ENCODE results near the gene RPS6KA1.
"Not testable (repeated sequence)": the region's sequence is repeated elsewhere in the genome, so short reads cannot be mapped to it uniquely, and the experiment has no call there.

The RPS6KA1 gene
- long read RNA-seq, donor 1, transcript RPS6KA1-204 (22 exons, 3,186 nt) = major isoform, 5 of 12 reads
- long read RNA-seq, donor 1, partial matches to known transcripts = 7 of 12 reads
- long read RNA-seq, donor 1, other reads (novel, unspliced or antisense) = 0 of 12 reads
- long read RNA-seq, donor 2, partial matches to known transcripts = 0 of 1 reads
- long read RNA-seq, donor 2, other reads (novel, unspliced or antisense) = 0 of 1 reads
- long read RNA-seq, donor 3, partial matches to known transcripts = 0 of 4 reads
- long read RNA-seq, donor 3, other reads (novel, unspliced or antisense) = 0 of 4 reads
- long read RNA-seq, donor 4, partial matches to known transcripts = 0 of 5 reads
- long read RNA-seq, donor 4, other reads (novel, unspliced or antisense) = 0 of 5 reads
- long read RNA-seq, donor 5, partial matches to known transcripts = 0 of 4 reads
- long read RNA-seq, donor 5, other reads (novel, unspliced or antisense) = 0 of 4 reads
- long read RNA-seq, donor 6 = 0 reads
- long read RNA-seq, donor 7, transcript RPS6KA1-204 (22 exons, 3,186 nt) = major isoform, 6 of 6 reads
- long read RNA-seq, donor 7, partial matches to known transcripts = 0 of 6 reads
- long read RNA-seq, donor 7, other reads (novel, unspliced or antisense) = 0 of 6 reads
- long read RNA-seq, donor 8, transcript RPS6KA1-204 (22 exons, 3,186 nt) = major isoform, 6 of 7 reads
- long read RNA-seq, donor 8, partial matches to known transcripts = 0 of 7 reads
- long read RNA-seq, donor 8, other reads (novel, unspliced or antisense) = 0 of 7 reads

- peak; percentile 87 for DNase-seq
Measured at GRCh38 chr1:26529655-26530409, at the start of gene RPS6KA1. RPS6KA1 (plus strand) TSS chr1:26529761; CDS start chr1:26529921, 160 bp downstream.

DNA sequence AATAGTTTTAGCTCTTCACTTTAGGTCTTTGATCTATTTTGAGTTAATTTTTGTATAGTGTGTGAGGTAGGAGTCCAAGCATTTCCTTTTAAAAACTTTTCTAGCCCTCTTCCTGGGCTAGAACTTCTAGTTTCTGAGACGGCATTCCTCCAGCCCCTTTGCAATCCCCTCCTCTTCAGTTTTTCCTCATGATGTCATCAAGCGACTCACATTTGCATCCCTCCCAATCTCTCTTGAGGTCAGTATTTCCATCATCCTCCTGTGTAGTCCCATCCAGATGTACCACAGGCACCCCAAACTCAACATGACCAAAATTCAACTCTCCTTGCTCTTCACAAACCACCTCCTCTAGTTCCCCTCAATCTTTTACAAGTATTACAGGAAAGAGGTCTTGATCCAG is 46.6 kb upstream of the RPS6KA1 start:
- DNase-seq = no peak

DNA sequence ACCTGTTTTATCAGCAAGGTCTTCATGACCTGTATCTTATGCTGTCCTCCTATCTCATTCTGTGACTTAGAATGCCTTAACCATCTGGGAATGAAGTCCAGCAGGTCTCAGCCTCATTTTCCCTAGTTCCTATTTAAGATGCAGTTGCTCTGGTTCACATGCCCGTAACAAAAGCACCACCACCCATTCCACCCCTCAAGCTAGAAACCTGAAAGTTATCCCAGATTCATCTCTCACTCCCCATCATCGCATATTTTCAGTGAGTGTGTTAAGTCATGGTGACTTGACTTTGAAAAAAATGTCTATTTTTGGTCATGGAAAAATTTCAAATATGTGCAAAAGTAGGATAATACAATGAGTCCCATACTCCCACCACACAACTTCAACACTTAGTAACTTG is 45.6 kb upstream of the RPS6KA1 start:
- no peak for DNase-seq

- no peak for DNase-seq
Measured at GRCh38 chr1:26490155-26490554, 39.4 kb upstream of the RPS6KA1 start.

DNA sequence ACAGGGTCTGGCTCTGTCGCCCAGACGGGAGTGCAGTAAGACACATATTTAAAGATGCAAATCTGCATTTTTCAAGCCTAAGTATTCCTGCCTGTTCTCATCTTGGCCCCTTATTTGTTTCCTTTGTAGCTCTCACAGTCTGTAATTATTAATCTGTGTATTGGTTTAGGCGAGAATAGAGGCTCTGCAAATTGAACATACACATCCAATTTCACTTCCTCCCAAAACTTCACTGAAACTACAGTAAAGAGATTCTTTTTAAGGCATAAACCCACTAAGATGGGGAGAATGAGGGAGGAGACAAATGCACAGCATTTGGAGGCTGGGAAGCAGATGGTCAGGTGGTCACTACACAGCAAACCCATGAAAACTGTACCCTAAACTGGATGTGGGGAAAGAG is 36.3 kb upstream of the RPS6KA1 start:
- DNase-seq = no peak

DNA sequence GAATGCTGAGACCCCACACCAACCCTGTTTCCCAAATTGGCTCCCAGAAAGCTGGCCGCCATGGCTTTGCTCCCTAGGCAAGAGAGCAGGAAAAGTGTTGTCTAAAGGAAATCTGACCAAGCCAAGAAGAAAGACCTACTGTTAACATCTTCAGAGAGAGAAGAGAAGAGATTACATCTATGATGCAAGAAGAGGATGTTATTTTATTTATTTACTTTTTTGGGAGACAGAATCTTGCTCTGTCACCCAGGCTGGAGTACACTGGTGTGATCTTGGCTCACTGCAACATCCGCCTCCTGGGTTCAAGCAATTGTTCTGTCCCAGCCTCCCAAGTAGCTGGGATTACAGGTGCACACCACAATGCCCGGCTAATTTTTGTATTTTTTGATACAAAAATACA is 35.6 kb upstream of the RPS6KA1 start:
- no peak for DNase-seq

DNA sequence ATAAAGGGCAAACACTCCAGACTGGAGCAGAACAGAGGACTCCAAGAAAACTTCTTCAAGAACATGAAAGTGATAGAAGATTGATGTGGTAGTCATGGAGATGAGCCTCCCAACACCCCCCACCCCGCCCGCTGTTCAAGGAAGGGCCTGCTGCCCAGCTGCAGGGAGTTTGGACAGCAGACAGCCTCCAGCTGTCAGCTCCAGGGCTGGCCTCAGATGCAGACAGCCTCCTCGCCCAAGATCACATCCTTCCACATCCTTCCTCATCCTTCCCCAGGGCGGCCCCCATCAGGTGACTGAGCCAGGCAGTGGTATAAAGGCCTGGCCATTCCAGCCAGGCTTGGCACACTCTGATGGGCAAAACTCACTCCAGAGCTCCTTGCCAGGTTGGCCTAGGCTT is 32.7 kb upstream of the RPS6KA1 start:
- no peak for DNase-seq

DNA sequence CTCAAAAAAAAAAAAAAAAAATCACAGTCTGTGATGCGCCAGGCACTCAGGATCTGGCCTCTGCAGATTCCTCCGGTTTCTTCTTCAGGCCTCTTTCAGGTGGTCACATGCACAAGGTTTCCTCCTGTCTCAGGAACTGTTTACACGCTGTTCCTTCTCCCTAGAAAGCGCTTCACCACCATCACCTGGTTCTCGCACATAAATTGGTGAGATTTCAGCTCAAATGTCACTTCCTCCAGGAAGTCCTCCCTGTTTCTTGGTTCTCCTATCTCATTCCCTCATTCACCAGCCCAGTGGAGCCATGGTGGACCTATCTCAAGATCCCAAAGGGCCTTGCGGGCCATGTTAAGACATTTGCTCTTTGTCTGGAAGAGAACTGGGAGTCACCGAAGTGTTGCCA is 30.7 kb upstream of the RPS6KA1 start:
- DNase-seq = no peak

DNA sequence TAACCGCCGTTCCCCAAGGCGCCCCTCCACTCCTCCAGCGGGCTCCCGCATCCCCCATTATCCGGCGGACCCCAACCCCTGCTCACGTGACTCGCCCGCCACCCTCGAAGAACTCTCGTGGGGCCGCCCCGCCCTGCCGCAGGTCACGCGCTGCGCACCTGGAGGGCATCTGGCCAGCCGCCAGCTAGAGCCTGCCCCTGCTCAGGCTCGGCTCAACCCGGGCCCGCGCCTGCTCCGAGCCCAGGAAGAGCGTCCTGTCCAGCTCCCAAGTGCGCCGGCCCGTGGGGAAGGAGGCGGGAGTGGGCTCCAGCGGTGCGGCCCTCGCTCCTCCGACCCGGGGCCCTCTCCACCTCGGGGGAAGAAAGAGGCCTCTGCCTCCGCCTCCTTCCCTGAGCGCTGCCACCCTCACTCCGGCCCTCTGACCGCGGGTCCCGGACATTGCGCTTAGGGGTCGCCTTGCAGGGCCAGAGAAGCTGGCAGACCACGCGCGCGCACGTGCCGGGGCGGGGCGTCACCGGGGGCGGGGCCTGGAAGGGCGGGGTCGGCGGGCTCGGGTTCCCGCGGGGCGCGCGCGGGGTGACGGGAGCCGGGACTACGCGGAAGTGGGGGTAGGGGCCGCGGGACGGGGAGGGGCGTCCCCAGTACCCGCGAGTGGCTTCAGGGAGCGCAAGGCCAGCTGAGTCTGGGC is 28.9 kb upstream of the RPS6KA1 start:
- DNase-seq = peak; percentile 98

DNA sequence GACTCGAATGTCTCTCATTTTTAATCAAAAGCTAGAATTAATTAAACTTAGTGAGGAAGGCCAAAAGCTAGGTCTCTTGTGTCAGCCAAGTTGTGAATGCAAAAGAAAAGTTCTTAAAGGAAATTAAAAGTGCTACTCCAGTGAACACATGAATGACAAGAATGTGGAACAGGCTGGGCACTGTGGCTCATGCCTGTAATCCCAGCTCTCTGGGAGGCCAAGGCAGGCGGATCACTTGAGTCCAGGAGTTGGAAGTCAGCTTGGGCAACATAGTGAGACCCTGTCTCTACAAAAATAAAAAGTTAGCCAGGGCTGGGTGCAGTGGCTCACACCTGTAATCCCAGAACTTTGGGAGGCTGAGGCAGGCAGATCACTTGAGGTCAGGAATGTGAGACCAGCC is 18.9 kb upstream of the RPS6KA1 start:
- DNase-seq = not testable (repeated sequence)

DNA sequence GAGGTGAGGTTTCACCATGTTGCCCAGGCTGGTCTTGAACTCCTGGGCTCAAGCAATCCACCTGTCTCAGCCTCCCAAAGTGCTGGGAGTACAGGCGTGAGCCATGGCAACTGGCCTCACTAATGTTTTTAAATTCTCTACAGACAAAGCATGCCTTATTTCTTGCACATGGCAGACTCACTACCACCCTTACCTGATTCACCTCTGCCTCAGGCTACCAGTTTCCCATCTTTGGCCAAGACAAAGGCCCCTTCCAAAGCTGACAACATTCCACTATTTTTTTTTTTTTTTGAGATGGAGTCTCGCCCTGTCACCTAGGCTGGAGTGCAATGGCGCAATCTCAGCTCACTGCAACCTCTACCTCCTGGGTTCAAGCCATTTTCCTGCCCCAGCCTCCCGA is 13.7 kb upstream of the RPS6KA1 start:
- not testable (repeated sequence) for DNase-seq

DNA sequence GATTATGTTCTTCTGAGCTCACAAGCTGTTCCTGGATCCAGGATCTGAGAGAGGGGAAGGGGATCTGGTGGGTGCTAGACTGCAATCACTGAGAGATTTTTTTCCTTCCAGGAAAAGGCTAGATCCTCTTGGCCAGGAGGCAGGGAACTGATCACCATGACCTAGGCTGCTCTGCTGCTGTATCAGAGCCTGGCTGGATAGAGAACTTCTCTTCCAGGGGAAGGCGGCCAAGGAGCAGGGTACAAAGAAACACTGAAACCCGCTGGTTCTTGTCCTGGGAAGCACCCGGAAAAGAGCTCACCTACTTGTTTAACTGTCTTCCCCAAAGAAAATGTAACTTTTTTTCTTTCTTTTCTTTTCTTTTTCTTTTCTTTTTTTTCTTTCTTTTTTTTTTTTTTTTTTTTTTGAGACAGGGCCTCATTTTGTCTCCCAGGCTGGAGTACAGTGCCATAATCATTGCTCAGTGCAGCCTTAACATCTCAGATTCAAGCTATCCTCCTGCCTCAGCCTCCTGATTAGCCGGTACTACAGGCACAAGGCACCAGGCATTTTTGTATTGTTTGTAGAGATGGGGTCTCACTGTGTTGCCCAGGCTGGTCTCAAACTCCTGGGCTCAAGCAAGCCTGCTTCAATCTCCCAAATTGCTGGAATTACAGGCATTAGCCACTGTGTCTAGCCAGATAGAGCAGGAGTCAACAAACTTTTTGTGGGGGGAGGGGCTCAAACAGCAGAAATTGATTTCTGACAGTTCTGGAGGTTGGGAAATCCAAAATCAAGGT is 12.4 kb upstream of the RPS6KA1 start:
- no peak for DNase-seq

DNA sequence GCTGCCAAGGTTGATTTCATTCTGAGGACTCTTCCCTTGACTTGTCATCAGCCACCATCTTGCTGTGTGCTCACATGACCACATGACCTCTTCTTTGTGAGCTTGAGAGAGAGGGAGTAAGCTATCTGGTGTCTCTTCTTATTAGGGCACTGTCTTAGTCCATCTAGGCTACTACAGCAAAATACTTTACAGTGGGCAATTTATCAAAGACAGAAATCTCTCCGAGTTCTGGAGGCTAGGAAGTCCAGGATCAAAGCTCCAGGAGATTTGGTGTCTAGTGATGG is 11.9 kb upstream of the RPS6KA1 start:
- DNase-seq = no peak

- DNase-seq = no peak
Measured at GRCh38 chr1:26518355-26518754, 11.2 kb upstream of the RPS6KA1 start.

DNA sequence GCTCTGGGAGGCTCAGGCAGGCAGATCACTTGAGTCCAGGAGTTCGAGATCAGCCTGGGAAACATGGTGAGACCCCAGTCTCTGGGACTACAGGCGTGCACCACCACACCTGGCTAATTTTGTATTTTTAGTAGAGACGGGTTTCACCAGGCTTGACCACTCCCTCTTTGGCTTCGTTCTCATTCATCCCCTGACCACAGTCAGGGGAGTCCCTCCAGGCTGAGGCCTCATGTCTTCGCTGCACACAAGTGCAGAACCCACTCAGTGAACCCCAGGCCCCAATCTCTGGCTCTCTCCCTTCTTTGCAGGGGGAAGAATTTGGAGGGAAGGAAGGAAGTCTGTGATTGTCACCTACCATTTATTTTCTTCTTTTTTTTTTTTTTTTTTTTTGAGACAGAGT is 9.2 kb upstream of the RPS6KA1 start:
- DNase-seq = no peak

GRCh38 chr1:26521669-26522030 is 7.9 kb upstream of the RPS6KA1 start:
- DNase-seq = no peak

- no peak for DNase-seq
Measured at GRCh38 chr1:26522073-26522472, 7.5 kb upstream of the RPS6KA1 start.

GRCh38 chr1:26524181-26524580 is 5.4 kb upstream of the RPS6KA1 start:
- DNase-seq = no peak

DNA sequence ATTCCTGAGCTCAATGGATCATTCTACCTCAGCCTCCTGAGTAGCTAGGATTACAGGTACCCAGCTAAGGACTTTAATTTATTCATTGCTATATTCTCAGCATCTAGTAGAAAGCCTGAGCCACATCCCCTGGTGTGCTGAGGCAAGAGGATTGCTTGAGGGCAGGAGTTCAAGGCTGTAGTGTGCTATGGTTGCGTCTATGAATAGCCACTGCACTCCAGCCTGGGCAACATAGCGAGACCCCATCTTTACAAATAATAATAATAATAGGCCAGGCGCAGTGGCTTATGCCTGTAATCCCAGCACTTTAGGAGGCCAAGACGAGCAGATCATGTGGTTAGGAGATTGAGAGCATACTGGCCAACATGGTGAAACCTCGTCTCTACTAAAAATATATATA is 3.3 kb upstream of the RPS6KA1 start:
- DNase-seq = no peak

DNA sequence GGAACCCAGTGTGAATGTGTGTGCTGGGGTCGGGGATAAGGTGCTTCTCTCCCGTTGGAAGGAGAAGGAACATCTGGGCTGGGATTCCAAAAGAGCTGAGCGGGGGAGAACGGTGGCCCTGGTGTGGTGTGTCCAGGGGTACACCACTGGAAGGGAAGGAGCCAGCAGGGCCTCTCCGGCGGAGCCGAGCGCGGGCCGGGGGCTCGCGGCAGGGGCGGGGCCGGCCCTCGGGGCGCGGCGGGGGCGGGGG is 231 bp upstream of the RPS6KA1 start:
- peak; percentile 58 for DNase-seq

DNA sequence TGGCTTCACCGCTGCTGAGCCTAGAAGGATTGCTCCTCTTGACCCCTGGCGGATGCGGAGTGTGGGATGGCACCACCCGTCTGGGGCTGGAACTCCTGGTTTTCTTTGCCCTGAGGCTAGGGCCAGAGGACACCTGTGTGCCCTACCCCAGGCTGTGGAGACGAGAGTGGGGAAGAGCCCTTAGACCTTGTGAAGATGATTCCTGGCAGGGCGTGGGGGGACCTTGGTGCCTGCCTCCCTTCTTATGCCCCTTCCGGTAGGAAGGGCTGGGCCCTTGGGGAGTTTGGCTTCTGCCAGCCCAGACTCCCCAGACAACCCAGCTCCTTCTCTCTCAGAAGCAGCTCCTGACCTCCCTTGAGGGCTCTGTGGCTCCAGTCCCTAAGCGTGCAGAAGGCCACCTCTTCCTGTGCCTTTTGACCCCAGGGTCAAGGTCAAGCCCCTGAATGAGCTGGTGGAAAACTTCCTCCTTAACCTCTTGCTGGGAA is 891 bp downstream of the RPS6KA1 start:
- no peak for DNase-seq

Measured in right kidney (tissue), 9 donors.